Mesenchymal stem cell (in vitro differentiated cells and primary cell): Measurements from ENCODE around the gene AKAP9.

Experiments
- DNase-seq: peaks from one replicate; pipeline ENCODE4 v3.0.0-alpha.2; 2013
- H2AFZ ChIP-seq: one replicate; pipeline ENCODE4 v1.6.1; 2013; ENCODE audit warnings: low read depth, mild to moderate bottlenecking, control low read depth, inconsistent platforms, low read length, moderate library complexity
- H2AK5ac ChIP-seq: 2 replicates; pipeline ENCODE4 v1.6.1; 2013; ENCODE audit warnings: low read length, moderate library complexity, mild to moderate bottlenecking, inconsistent platforms; ENCODE audit not compliant: severe bottlenecking
- H2BK120ac ChIP-seq: one replicate; pipeline ENCODE4 v1.6.1; 2013; ENCODE audit warnings: low read depth, mild to moderate bottlenecking, inconsistent platforms, low read length, moderate library complexity
- H2BK12ac ChIP-seq, 2 experiments: one replicate each; pipeline ENCODE4 v1.6.1; 2013; ENCODE audit warnings: inconsistent platforms in 2 of 2, low read length in 2 of 2, mild to moderate bottlenecking in 2 of 2, moderate library complexity in 2 of 2, control low read depth in 1 of 2
- H2BK15ac ChIP-seq: one replicate; pipeline ENCODE4 v1.6.1; 2013; ENCODE audit warnings: mild to moderate bottlenecking, low read depth, inconsistent platforms; ENCODE audit not compliant: poor library complexity, severe bottlenecking
- H2BK5ac ChIP-seq: 2 replicates; pipeline ENCODE4 v1.6.1; 2013; ENCODE audit warnings: low read depth, mild to moderate bottlenecking, low read length, control low read depth, inconsistent platforms; ENCODE audit not compliant: poor library complexity, severe bottlenecking
- H3K14ac ChIP-seq, 2 experiments: one replicate each; pipeline ENCODE4 v1.6.1; 2013; ENCODE audit warnings: inconsistent platforms in 2 of 2, low read length in 2 of 2, control low read depth in 1 of 2, mild to moderate bottlenecking in 1 of 2, moderate library complexity in 1 of 2
- H3K18ac ChIP-seq, 2 experiments: one replicate each; pipeline ENCODE4 v1.6.1; 2013; ENCODE audit warnings: inconsistent platforms in 2 of 2, low read length in 2 of 2, control low read depth in 1 of 2, low read depth in 1 of 2, mild to moderate bottlenecking in 1 of 2
- H3K23ac ChIP-seq, 2 experiments: one replicate each; pipeline ENCODE4 v1.6.1; 2013; ENCODE audit warnings: inconsistent platforms in 2 of 2, low read length in 2 of 2, mild to moderate bottlenecking in 2 of 2, moderate library complexity in 2 of 2, control low read depth in 1 of 2
- H3K27ac ChIP-seq: 2 replicates; pipeline ENCODE4 v1.5.1; 2013; ENCODE audit warnings: mild to moderate bottlenecking, moderate library complexity, low read length, control low read depth, inconsistent platforms; ENCODE audit not compliant: poor library complexity, severe bottlenecking
- H3K27me3 ChIP-seq, 2 experiments: 2 replicates each; pipeline versions ENCODE4 v1.6.1 to v1.7.0; 2013; ENCODE audit warnings: low read length in 2 of 2, mild to moderate bottlenecking in 2 of 2, moderate library complexity in 2 of 2, control low read depth in 1 of 2, inconsistent platforms in 1 of 2; ENCODE audit not compliant: control insufficient read depth in 1 of 2, insufficient read depth in 1 of 2
- H3K36me3 ChIP-seq, 2 experiments: 2 replicates each; pipeline versions ENCODE4 v1.6.1 to v1.7.0; 2013; ENCODE audit warnings: low read length in 2 of 2, control low read depth in 1 of 2, inconsistent platforms in 1 of 2, low read depth in 1 of 2, mild to moderate bottlenecking in 1 of 2; ENCODE audit not compliant: insufficient read depth in 2 of 2, control insufficient read depth in 1 of 2
- H3K4ac ChIP-seq, 2 experiments: one replicate each; pipeline ENCODE4 v1.6.1; 2013; ENCODE audit warnings: inconsistent platforms in 2 of 2, low read length in 2 of 2, mild to moderate bottlenecking in 2 of 2, moderate library complexity in 2 of 2, control low read depth in 1 of 2, low read depth in 1 of 2
- H3K4me1 ChIP-seq: 2 replicates; pipeline ENCODE4 v1.6.1; 2013; ENCODE audit warnings: low read depth, low read length, control low read depth; ENCODE audit not compliant: control insufficient read depth, insufficient read depth
- H3K4me2 ChIP-seq: 2 replicates; pipeline ENCODE4 v1.6.1; 2013; ENCODE audit warnings: low read length, mild to moderate bottlenecking, inconsistent platforms; ENCODE audit not compliant: poor library complexity, severe bottlenecking
- H3K4me3 ChIP-seq, 2 experiments: 2 replicates each; pipeline versions ENCODE4 v1.5.1 to v1.7.0; 2013; ENCODE audit warnings: low read length in 2 of 2, mild to moderate bottlenecking in 2 of 2, control low read depth in 1 of 2, low read depth in 1 of 2; ENCODE audit not compliant: insufficient read depth in 1 of 2
- H3K79me1 ChIP-seq: replicated peaks from 2 replicates; pipeline ENCODE4 v1.6.1; 2013; ENCODE audit warnings: mild to moderate bottlenecking, control low read depth, low read length, inconsistent platforms; ENCODE audit not compliant: poor library complexity, severe bottlenecking
- H3K9ac ChIP-seq: 2 replicates; pipeline ENCODE4 v1.7.0; 2013; ENCODE audit warnings: mild to moderate bottlenecking, low read length, moderate library complexity
- H3K9me3 ChIP-seq: 2 replicates; pipeline ENCODE4 v1.7.0; 2013; ENCODE audit warnings: mild to moderate bottlenecking, low read length; ENCODE audit not compliant: control insufficient read depth
- H4K8ac ChIP-seq: one replicate; pipeline ENCODE4 v1.6.1; 2013; ENCODE audit warnings: inconsistent platforms, mild to moderate bottlenecking, low read length, moderate library complexity
- H4K91ac ChIP-seq: one replicate; pipeline ENCODE4 v1.6.1; 2013; ENCODE audit warnings: mild to moderate bottlenecking, low read length, inconsistent platforms
- WGBS: methylation state at CpG from one replicate; pipeline ENCODE4 v1.1.7; 2013; ENCODE audit warnings: mixed read lengths; 5-methylcytosine and 5-hydroxymethylcytosine counted together

Gene AKAP9

GRCh38 chr7:91894781-91895480, 45.7 kb upstream of the AKAP9 start:
- H2BK15ac ChIP-seq, result no peak overlapping the region
- no peak overlapping the region for H3K14ac ChIP-seq
- H2BK12ac ChIP-seq, result no peak overlapping the region
- no peak overlapping the region for H3K4me3 ChIP-seq
- H2AFZ ChIP-seq, result no peak overlapping the region
- DNase-seq, result peak; percentile 67
- H3K27me3 ChIP-seq, result no peaks in the 10 kb centered on the region
- no peaks in the 10 kb centered on the region for H3K79me1 ChIP-seq
- no peaks in the 10 kb centered on the region for H3K9me3 ChIP-seq
- no peaks in the 10 kb centered on the region for H3K4me1 ChIP-seq
- no peak overlapping the region for H3K18ac ChIP-seq
- H2BK120ac ChIP-seq, result no peak overlapping the region
- H2AK5ac ChIP-seq, result no peak overlapping the region
- H3K23ac ChIP-seq, result no peak overlapping the region
- H3K9ac ChIP-seq, result peak overlapping the region; percentile 0
- no peak overlapping the region for H3K4ac ChIP-seq
- H3K36me3 ChIP-seq, result no peaks in the 10 kb centered on the region
- no peak overlapping the region for H4K91ac ChIP-seq
- H2BK5ac ChIP-seq, result no peak overlapping the region
- 47% methylated on average over 1 of the region's 1 CpG for WGBS
- H4K8ac ChIP-seq, result no peak overlapping the region
- H3K27ac ChIP-seq, result no peak overlapping the region
- H3K4me2 ChIP-seq, result no peak overlapping the region

GRCh38 chr7:91898240-91898992, 42.2 kb upstream of the AKAP9 start:
- Histone ChIP-seq H3K79me1 (no peaks in the 10 kb centered on the region), H3K27me3 (no peaks in the 10 kb centered on the region), H3K9me3 (no peaks in the 10 kb centered on the region), H2BK120ac (no peak overlapping the region), H3K4me3 (no peak overlapping the region), H3K14ac (no peak overlapping the region), H4K91ac (no peak overlapping the region), H3K23ac (no peak overlapping the region), H4K8ac (no peak overlapping the region), H2AK5ac (no peak overlapping the region), H3K18ac (no peak overlapping the region), H3K4ac (no peak overlapping the region), H2BK15ac (no peak overlapping the region), H2BK5ac (no peak overlapping the region), H3K36me3 (no peaks in the 10 kb centered on the region), H3K4me1 (no peaks in the 10 kb centered on the region), H3K9ac (no peak overlapping the region), H2BK12ac (no peak overlapping the region), H3K4me2 (no peak overlapping the region), H2AFZ (no peak overlapping the region), H3K27ac (no peak overlapping the region)
- no peak for DNase-seq
- 90% methylated on average over 8 of the region's 10 CpGs for WGBS

- Histone ChIP-seq H2BK12ac (no peak overlapping the region), H4K8ac (no peak overlapping the region), H3K9ac (no peak overlapping the region), H4K91ac (no peak overlapping the region), H3K4me3 (no peak overlapping the region), H2BK5ac (no peak overlapping the region), H3K4me2 (no peak overlapping the region), H2AFZ (no peak overlapping the region), H2BK120ac (no peak overlapping the region), H3K18ac (no peak overlapping the region), H3K4ac (no peak overlapping the region), H3K36me3 (no peaks in the 10 kb centered on the region), H2BK15ac (no peak overlapping the region), H3K4me1 (no peaks in the 10 kb centered on the region), H3K23ac (no peak overlapping the region), H3K9me3 (no peaks in the 10 kb centered on the region), H3K14ac (no peak overlapping the region), H3K27me3 (no peaks in the 10 kb centered on the region), H3K27ac (no peak overlapping the region), H3K79me1 (no peaks in the 10 kb centered on the region), H2AK5ac (no peak overlapping the region)
- WGBS, result 100% methylated on average over 1 of the region's 1 CpG
- no peak for DNase-seq
Measured at GRCh38 chr7:91899563-91899962, 41.1 kb upstream of the AKAP9 start.

- WGBS, result no CpG with 5 or more reads among the region's 1 CpG
Measured at GRCh38 chr7:91910171-91910570, 30.5 kb upstream of the AKAP9 start.

More at GRCh38 chr7:91910171-91910570, 30.5 kb upstream of the AKAP9 start:
- no peak overlapping the region for H3K14ac ChIP-seq
- H2BK12ac ChIP-seq, result no peak overlapping the region
- H3K4me3 ChIP-seq, result no peak overlapping the region
- no peak overlapping the region for H3K9ac ChIP-seq
- H3K36me3 ChIP-seq, result no peaks in the 10 kb centered on the region
- H2AFZ ChIP-seq, result no peak overlapping the region
- no peak overlapping the region for H3K4ac ChIP-seq
- no peak overlapping the region for H4K91ac ChIP-seq
- no peaks in the 10 kb centered on the region for H3K4me1 ChIP-seq
- no peak overlapping the region for H3K23ac ChIP-seq
- H3K27me3 ChIP-seq, result no peaks in the 10 kb centered on the region
- H3K27ac ChIP-seq, result no peak overlapping the region
- no peak overlapping the region for H2AK5ac ChIP-seq
- no peak overlapping the region for H2BK5ac ChIP-seq
- H2BK15ac ChIP-seq, result no peak overlapping the region
- H2BK120ac ChIP-seq, result no peak overlapping the region
- no peak for DNase-seq
- H3K79me1 ChIP-seq, result no peaks in the 10 kb centered on the region
- H3K4me2 ChIP-seq, result no peak overlapping the region
- H3K9me3 ChIP-seq, result no peaks in the 10 kb centered on the region
- H3K18ac ChIP-seq, result no peak overlapping the region
- no peak overlapping the region for H4K8ac ChIP-seq
